Measurements from ENCODE around the gene TBC1D24. TPM values are rescaled to one million over a fixed set of nuclear protein-coding genes. Genes with fewer than 3 reads are reported as not detected.

The TBC1D24 gene
- total and polyA plus RNA-seq, 9 of the 15 experiments (the other 6 are each of a cell fraction or from before 2014, with no cell fraction given): 1.7 to 22.6 (median 7.2) TPM

- FAIRE-seq (no peak), DNase-seq (ENCODE audit: extremely low read depth in 1 of 4, low spot score in 3 of 4) (no peak), ATAC-seq (no peak)
- intact Hi-C loops (cut with micrococcal nuclease): no loop called here
- WGBS (ENCODE audit: insufficient coverage, low coverage, missing lambda C conversion rate): 94% methylated on average over 8 of the region's 8 CpGs
- Histone ChIP-seq H3K4me1 (replicated peaks in 1 of 2; ENCODE audit: control insufficient read depth in 2 of 2, insufficient read depth in 2 of 2, low read length in 2 of 2) (peaks cover 21 to 72% of the 10 kb centered on the region in 2 experiments), H3K9ac (ENCODE audit: insufficient read depth in 1 of 2, low read depth in 2 of 2, low read length in 2 of 2) (peak overlapping the region in 1 of 2 experiments; percentile 72; a peak in 2 of 4 replicates), H3K27ac (ENCODE audit: extremely low read depth, low read depth, low read length) (no peak overlapping the region), H3K79me2 (ENCODE audit: control insufficient read depth, insufficient read depth, low read length) (peaks cover 67% of the 10 kb centered on the region), H3K36me3 (ENCODE audit: control insufficient read depth, insufficient read depth, low read length) (peaks cover 32% of the 10 kb centered on the region; the same call in 2 of the 3 replicates), H3K4me2 (ENCODE audit: insufficient read depth, low read length) (no peak overlapping the region), H2AFZ (ENCODE audit: low read depth, low read length) (no peak overlapping the region), H3K9me1 (ENCODE audit: control insufficient read depth, insufficient read depth, low read length) (no peaks in the 10 kb centered on the region), H3K9me3 (replicated peaks; ENCODE audit: control insufficient read depth, insufficient read depth, low read depth, low read length) (no peaks in the 10 kb centered on the region), H3K27me3 (ENCODE audit: control insufficient read depth in 2 of 2, insufficient read depth in 2 of 2, low read length in 2 of 2) (no peaks in the 10 kb centered on the region), H4K20me1 (replicated peaks; ENCODE audit: control insufficient read depth, insufficient read depth, low read length) (peaks cover 5% of the 10 kb centered on the region; the same call in 1 of the 2 replicates), H3K4me3 (no peak overlapping the region)
- no TSS peak for BruUV-seq (replicated peaks)
- ChIA-PET CTCF (ENCODE audit: low intra/inter-chr PET ratio) (no interaction called here), POLR2A (interaction anchor here (0.6 to 2.4 kb wide), 2 partner anchors 8 to 14 kb away, joined by 3 to 8 read pairs; no protein-coding TSS in a partner anchor)
- in situ Hi-C loops (cut with MboI): no loop called here
- TF ChIP-seq ZNF23 (CRISPR knock-in tag; IDR thresholded peaks at IDR 0.05) (no peak), SMARCE1 (IDR thresholded peaks at IDR 0.05) (no peak), ZFP1 (CRISPR knock-in tag; IDR thresholded peaks at IDR 0.05) (no peak), GABPB2 (CRISPR knock-in tag; conservative IDR thresholded peaks at IDR 0.05) (no peak), BRF1 (IDR thresholded peaks at IDR 0.05; ENCODE audit: borderline replicate concordance, extremely low read depth, insufficient read length) (no peak)
Measured at GRCh38 chr16:2487517-2487842, 12.6 kb downstream of the TBC1D24 start.

GRCh38 chr16:2487903-2488531, 13.1 kb downstream of the TBC1D24 start:
- H3K9me1 ChIP-seq (ENCODE audit: control insufficient read depth, insufficient read depth, low read length): no peaks in the 10 kb centered on the region
- ChIA-PET POLR2A (interaction anchor here (0.5 to 2.4 kb wide), 4 partner anchors 8 to 119 kb away, joined by 3 to 8 read pairs (median 3); no protein-coding TSS in a partner anchor), CTCF (ENCODE audit: low intra/inter-chr PET ratio) (no interaction called here)
- DNase-seq (ENCODE audit: extremely low read depth in 1 of 4, low spot score in 3 of 4): no peak
- H3K79me2 ChIP-seq (ENCODE audit: control insufficient read depth, insufficient read depth, low read length): peaks cover 61% of the 10 kb centered on the region
- H3K27me3 ChIP-seq (ENCODE audit: control insufficient read depth in 2 of 2, insufficient read depth in 2 of 2, low read length in 2 of 2): no peaks in the 10 kb centered on the region
- peaks cover 21 to 66% of the 10 kb centered on the region in 2 experiments for H3K4me1 ChIP-seq (replicated peaks in 1 of 2; ENCODE audit: control insufficient read depth in 2 of 2, insufficient read depth in 2 of 2, low read length in 2 of 2)
- no peak overlapping the region for H3K4me2 ChIP-seq (ENCODE audit: insufficient read depth, low read length)
- H3K9me3 ChIP-seq (replicated peaks; ENCODE audit: control insufficient read depth, insufficient read depth, low read depth, low read length): no peaks in the 10 kb centered on the region
- WGBS (ENCODE audit: insufficient coverage, low coverage, missing lambda C conversion rate): 84% methylated on average over 13 of the region's 15 CpGs
- in situ Hi-C loops (cut with MboI) (no loop called here), intact Hi-C loops (cut with micrococcal nuclease) (no loop called here)
- H4K20me1 ChIP-seq (replicated peaks; ENCODE audit: control insufficient read depth, insufficient read depth, low read length): peaks cover 5% of the 10 kb centered on the region; the same call in 1 of the 2 replicates
- no peak overlapping the region for H3K4me3 ChIP-seq
- H2AFZ ChIP-seq (ENCODE audit: low read depth, low read length): no peak overlapping the region
- no peak overlapping the region for H3K27ac ChIP-seq (ENCODE audit: extremely low read depth, low read depth, low read length)
- H3K9ac ChIP-seq (ENCODE audit: insufficient read depth in 1 of 2, low read depth in 2 of 2, low read length in 2 of 2): peak overlapping the region in 1 of 2 experiments; percentile 72; a peak in 2 of 4 replicates
- ATAC-seq: no peak
- no TSS peak for BruUV-seq (replicated peaks)
- FAIRE-seq: no peak
- no peak for TF ChIP-seq TRIM24 (IDR thresholded peaks at IDR 0.05)
- TF ChIP-seq ZNF384 (IDR thresholded peaks at IDR 0.05; ENCODE audit: low read depth, low read length): 0 out of 2 replicates have a peak, but pooled peaks have one; percentile 17
- H3K36me3 ChIP-seq (ENCODE audit: control insufficient read depth, insufficient read depth, low read length): peaks cover 32% of the 10 kb centered on the region; the same call in 2 of the 3 replicates
